NCI-H2227 treated with DMSO at 0.1 percent for 48 hours (cell line): ENCODE measurements around the gene ACSF2.
A peak's percentile ranks its signal among the peaks of the same experiment; 100 is the strongest.
"Not testable (repeated sequence)": the region's sequence is repeated elsewhere in the genome, so short reads cannot be mapped to it uniquely, and the experiment has no call there.

Experiments used
- DNase-seq: peaks from one replicate; lab custom pipeline; 2025; lab: John Stamatoyannopoulos, UW

Gene ACSF2

GRCh38 chr17:50412188-50412732, 13.8 kb upstream of the ACSF2 start:
- DNase-seq = no peak

DNA sequence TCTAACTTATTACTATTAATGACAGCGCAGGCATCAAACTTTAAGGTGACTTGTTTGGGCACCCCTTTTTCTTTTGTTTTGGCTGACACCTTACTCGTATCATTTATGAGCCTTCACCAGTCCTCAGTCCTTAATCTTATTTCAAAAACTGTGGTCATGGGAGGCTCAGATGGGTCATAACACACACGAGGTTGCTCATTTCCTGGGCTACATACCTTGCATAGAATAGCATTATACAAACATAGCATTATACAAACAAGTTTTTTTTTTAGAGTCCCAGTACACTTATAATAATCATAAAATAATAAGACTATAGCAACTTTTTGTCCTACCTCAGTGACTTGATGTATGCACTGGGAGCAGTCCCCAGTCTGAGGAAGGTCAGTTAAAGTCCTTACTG, 11.2 kb upstream of the ACSF2 start:
- DNase-seq = no peak

DNA sequence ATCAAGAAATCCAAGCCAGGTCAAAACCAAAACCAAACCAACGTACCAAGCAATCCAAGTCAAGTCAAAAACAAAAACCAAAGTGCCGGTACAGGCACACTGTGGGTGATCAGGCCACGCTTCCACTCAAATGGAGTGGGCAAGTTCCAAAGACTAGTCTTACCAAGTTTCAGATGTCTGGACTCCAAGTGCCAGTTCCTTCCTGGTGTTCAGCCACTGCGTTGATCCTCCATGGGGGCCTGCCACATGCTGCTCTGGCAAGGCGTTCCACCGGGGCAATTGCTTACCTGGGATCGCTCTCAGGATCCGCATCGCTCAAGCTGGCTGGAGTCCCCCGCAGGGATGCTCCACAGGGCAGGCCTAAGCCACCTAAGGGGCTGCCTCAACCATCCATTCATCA, 6.4 kb upstream of the ACSF2 start:
- DNase-seq = not testable (repeated sequence)

DNA sequence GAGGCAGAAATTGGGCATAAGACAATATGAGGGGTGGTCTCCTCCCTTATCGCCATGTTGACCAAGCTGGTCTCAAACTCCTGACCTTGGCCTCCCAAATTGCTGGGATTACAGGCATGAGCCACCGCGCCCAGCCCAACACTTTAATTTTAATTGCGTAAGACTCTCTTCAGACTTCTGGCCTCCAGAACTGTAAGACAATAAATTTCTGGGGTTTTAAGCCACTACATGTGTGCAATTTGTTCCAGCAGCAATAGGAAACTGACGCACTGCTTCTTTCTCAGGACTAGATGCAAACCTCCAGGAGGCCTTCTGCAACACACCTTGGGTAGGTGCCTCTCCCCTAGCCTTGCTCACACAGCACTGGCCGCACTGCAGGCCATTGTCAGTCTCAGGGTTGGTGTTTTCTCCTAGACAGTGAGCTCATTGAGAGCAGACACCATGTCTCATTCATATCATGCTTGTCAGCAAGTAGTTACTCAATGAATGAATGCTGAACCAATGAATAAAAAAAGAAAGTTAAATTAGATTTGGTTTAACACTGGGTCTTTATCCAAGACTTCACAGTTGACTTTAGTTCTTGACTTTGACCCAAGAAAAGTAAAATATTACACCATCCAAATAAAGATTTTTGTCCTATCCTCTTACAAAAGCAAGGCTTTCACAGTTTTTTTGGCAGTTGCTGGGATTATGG, 5.5 kb upstream of the ACSF2 start:
- DNase-seq = no peak

DNA sequence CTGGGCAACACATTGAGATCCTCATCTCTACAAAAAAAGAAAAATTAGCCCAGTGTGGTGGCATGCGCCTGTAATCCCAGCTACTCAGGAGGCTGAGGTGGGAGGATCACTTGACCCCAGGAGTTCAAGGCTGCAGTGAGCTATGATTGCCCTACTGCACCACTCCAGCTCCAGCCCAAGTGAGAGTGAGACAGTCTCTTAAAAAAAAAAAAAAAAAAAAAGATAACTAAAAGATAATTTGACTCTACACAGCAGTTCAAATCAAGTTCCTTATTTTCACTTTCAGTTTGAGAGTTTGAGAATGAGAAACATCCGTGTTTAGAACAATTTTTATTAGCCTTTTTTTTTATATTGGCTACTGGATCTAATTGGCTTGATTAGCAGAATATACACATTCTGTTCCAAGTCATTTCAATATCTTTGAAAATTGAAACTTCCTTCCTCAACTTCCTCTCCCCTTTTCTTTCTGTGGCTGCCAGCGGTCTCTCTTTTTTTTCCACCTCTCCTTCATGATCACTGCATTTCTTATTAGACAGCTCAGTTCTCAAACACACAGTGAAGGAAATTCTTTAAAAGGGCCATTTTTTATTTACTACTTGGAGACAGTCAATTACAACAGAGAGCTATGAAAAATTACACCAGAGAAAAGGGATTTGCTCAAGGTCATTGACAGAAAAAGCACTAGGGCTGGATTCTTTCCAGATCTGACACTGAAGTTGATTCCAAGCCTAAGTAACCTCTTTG, 4.5 kb upstream of the ACSF2 start:
- DNase-seq = no peak

GRCh38 chr17:50422738-50423137, 3.3 kb upstream of the ACSF2 start:
- DNase-seq = no peak

GRCh38 chr17:50423553-50424159, 2.4 kb upstream of the ACSF2 start:
- DNase-seq = peak; percentile 76

GRCh38 chr17:50424246-50424995, 1.6 kb upstream of the ACSF2 start:
- DNase-seq = no peak

- DNase-seq = no peak
These were observed 879 bp upstream of the ACSF2 start for GRCh38 chr17:50424996-50425681.

DNA sequence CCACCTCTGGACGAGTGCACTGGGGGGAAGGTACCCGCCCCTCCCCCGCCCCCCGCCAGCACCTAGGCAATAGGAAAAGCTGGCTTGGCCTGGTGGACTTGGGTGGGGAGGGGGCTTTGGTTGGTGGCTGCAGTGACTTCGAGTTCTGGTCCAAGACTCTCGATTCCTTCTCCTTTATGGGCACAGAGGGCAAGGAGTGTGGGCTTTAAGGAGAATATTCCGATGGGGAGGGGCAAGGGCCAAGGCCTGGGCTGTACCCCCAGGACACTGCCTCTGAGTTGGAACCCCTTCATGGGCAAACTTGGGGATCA, 409 bp downstream of the ACSF2 start:
- no peak for DNase-seq

DNA sequence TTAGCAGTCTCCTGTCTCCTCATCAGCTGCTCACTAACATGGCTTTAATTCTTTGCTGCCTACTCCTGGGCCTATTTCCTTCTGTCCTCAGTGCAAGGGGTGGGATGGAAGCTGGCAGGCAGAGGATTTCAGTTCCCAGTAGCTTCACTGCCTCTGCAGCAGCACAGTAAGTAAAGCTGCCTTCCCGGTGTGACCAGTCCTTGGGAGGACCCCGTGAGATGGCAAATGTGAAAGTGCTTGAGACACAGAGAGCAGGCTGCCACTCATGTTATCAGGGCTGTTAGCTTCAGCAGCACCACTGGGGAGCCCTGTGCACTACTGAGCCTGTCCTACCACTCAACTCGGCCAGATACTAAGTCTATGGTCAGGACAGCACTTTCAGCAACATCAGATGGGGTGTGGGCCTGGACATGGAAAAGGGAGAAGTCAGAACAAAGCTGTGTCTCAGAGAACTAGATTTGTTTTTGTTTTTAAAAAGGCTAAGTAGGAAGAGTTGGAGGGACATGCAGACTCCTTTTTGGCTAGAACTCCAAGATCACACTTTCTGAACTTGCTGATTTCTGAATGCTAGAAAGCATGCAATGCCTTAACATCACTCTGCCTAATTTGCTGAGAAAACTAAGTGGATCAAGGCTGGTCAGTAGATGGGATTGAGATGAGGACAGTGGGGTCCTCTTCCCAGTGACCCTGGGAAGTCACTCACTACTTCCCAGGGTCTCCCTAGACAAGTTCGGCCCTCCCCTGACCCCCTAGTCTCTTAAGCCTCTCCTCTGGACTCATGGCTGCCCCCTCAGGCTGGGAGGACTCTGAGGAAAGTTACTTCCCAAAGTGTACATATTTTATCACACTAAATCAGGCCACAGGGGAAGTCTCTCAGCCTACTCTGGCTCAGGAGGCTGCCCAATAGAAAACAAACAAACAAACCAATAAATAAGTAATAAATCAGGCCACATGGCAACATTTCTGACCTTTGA, 1.1 kb downstream of the ACSF2 start:
- no peak for DNase-seq

DNA sequence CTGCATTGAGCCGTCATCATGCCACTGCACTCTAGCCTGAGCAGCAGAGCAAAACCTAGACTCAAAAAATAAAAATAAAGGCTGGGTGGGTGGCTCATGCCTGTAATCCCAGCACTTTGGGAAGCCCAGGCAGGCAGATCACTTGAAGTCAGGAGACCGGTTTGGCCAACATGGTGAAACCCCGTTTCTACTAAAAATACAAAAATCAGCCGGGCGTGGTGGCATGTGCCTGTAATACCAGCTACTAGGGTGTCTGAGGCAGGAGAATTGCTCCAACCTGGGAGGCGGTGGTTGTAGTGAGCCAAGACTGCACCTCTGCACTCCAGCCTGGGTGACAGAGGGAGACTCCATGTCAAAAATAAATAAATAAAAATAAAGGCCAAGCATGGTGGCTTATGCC, 2.1 kb downstream of the ACSF2 start:
- not testable (repeated sequence) for DNase-seq

DNA sequence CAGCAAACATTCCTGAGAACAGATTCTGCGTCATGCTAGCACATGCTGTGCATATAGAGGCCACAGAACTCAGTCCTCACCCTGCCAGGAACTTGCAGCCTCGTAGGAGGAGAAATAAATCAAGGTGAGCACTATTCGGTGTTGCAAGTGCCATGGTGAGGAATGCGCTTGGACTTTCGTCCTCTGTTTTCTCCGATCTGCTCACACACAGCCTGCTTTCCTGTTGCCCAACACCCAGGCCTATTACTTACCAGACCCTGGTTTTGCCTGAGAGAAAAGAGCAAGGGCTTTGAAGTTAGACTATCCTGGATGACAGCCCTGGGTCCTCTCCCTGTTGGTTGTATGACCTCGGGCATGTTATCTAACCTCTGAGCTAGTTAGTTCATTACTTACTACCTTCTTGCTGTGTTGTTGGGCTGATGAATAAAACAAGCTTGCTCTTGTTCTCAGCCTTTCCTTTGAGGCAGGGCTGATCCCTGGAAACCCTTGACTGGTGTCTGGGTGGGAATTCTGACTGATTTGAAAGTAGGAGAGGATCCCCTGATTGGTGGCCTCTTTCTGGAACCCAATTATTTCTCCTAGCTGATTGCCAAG, 2.9 kb downstream of the ACSF2 start:
- no peak for DNase-seq

GRCh38 chr17:50429793-50430192, 3.8 kb downstream of the ACSF2 start:
- no peak for DNase-seq

DNA sequence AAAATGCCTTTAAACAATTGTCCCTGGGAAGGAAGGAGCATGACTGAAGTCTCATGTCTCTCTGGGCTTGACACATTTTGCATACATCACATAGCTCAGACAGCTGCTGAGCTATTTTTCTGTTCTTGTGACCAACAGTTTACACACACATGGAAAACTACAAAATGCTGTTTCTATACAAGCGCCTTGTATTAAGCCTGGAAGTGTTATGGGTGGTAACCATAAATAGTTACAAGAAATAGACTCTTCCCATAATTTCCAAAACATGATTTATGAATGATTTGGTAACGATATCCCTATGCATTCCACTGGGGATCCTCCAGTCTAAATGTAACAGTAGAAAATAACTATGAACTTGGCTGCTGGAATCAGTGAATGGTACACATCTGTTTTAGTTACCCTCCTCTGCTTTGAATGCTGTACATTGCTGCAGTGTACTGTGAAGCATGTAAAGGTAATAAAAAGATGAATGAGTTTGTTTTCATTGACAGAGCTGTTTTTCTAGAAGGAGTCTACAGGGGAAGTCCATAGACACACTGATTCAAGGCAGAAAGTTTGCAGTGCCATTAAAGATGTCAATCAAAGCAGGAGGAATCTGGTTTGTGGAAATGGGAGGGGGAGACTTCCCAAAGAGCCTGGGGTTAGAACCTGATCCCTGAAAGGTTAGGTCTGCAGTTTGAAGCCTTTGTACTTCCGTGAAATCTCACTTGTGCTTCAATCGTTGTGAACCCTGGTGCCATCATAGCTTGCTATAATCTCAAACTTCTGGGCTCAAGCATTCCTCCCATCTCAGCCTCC, 5.0 kb downstream of the ACSF2 start:
- DNase-seq = no peak

GRCh38 chr17:50432125-50432762, 6.2 kb downstream of the ACSF2 start:
- DNase-seq = no peak

DNA sequence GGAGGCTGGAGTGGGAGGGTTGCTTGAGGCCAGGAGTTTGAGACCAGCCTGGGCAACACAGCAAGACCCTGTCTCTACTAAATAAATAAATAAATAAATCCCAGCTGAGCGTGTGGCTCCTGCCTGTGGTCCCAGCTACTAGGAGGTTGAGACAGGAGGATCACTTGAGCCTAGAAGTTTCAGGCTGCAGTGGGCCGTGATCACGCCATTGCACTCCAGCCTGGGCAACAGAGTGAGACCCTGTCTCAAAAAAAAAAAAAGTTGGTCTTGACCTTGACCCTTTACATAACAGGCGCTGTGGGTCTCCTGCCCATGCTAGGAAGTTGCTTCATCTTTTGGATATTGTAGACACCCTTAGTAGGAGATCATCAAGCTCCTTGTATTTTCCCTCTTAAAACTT, 11.4 kb downstream of the ACSF2 start:
- no peak for DNase-seq

DNA sequence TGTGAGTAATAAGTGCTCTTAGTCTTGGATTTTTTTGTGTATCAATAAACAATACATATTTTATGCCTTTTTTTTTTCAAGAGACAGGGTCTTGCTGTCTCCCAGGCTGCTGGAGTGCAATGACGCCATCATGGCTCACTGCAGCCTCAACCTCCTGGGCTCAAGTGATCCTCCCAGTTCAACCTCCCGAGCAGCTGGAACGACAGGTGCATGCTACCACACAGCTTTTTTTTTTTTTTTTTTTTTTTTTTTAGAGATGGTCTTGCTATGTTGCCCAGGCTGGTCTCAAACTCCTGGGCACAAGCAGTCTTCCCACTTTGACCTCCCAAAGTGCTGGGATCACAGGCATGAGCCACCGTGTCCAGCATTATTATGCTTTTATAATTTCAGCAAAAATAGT, 13.0 kb downstream of the ACSF2 start:
- DNase-seq = no peak
